HepG2 (cell line): ENCODE data around the gene NUP62. TPM values are rescaled to one million over a fixed set of nuclear protein-coding genes. Genes with fewer than 3 reads are reported as not detected.
A peak's percentile ranks its signal among the peaks of the same experiment; 100 is the strongest.

Source experiments
- ARNT ChIP-seq: fragments of 450-650 bp; IDR thresholded peaks from 2 replicates; pipeline ENCODE4 v1.6.1; 2017
- CREB1 ChIP-seq, 2 experiments: fragments of 450-650 bp in 1 of 2; IDR thresholded peaks; 2 replicates each; pipeline ENCODE4 v1.6.1; 2016 to 2017; ENCODE audit warnings: control low read depth in 1 of 2, mild to moderate bottlenecking in 1 of 2, missing compliant biosample characterization in 1 of 2, missing genetic modification characterization in 1 of 2
- DBP ChIP-seq: sonication (generic); formaldehyde crosslinking; IDR thresholded peaks from 2 replicates; pipeline ENCODE4 v1.4.0; 2020; ENCODE audit warnings: missing genetic modification reagents; ENCODE audit errors: not compliant biosample characterization
- E2F5 ChIP-seq: sonication (generic); formaldehyde crosslinking; conservative IDR thresholded peaks from 2 replicates; pipeline ENCODE4 v1.4.0; 2020; ENCODE audit warnings: missing genetic modification reagents
- GATAD1 ChIP-seq: IDR thresholded peaks from 2 replicates; pipeline ENCODE4 v1.6.1; 2016; ENCODE audit warnings: missing genetic modification reagents, missing compliant biosample characterization
- HMGA1 ChIP-seq: sonication (generic); formaldehyde crosslinking; conservative IDR thresholded peaks from 2 replicates; pipeline ENCODE4 v1.4.0; 2020; ENCODE audit warnings: missing genetic modification reagents
- KDM2A ChIP-seq: sonication (generic); formaldehyde crosslinking; IDR thresholded peaks from 2 replicates; pipeline ENCODE4 v1.4.0; 2020; ENCODE audit warnings: low read depth, missing genetic modification reagents, borderline replicate concordance
- NFATC3 ChIP-seq: sonication (generic); formaldehyde crosslinking; IDR thresholded peaks from 2 replicates; pipeline ENCODE4 v1.5.1; 2020; ENCODE audit warnings: mild to moderate bottlenecking, missing genetic modification reagents
- NFE2L1 ChIP-seq: sonication (generic); formaldehyde crosslinking; IDR thresholded peaks from 2 replicates; pipeline ENCODE4 v1.4.0; 2020; ENCODE audit warnings: missing genetic modification reagents, mild to moderate bottlenecking, borderline replicate concordance
- PREB ChIP-seq: sonication (generic); formaldehyde crosslinking; IDR thresholded peaks from 2 replicates; pipeline ENCODE4 v1.4.0; 2020; ENCODE audit warnings: missing genetic modification reagents
- RBFOX2 ChIP-seq: fragments of 200-400 bp; formaldehyde crosslinking; IDR thresholded peaks from 2 replicates; pipeline ENCODE4 v1.6.1; 2017; ENCODE audit warnings: low read depth, mild to moderate bottlenecking, low read length
- SMAD9 ChIP-seq: sonication (generic); formaldehyde crosslinking; IDR thresholded peaks from 2 replicates; pipeline ENCODE4 v1.5.1; 2020; ENCODE audit warnings: mild to moderate bottlenecking, missing genetic modification reagents
- SRF ChIP-seq: IDR thresholded peaks from 2 replicates; pipeline ENCODE4 v1.6.1; 2011; ENCODE audit warnings: mild to moderate bottlenecking, low read depth, low read length, moderate library complexity
- TBX3 ChIP-seq: fragments of 450-650 bp; IDR thresholded peaks from 2 replicates; pipeline ENCODE4 v1.6.1; 2017; ENCODE audit warnings: antibody characterized with exemption, mild to moderate bottlenecking, inconsistent platforms, borderline replicate concordance
- TEAD3 ChIP-seq: optimal IDR thresholded peaks from 2 replicates; pipeline ENCODE3; 2016; ENCODE audit warnings: borderline replicate concordance
- TEF ChIP-seq: sonication (generic); formaldehyde crosslinking; IDR thresholded peaks from 2 replicates; pipeline ENCODE4 v1.5.0; 2020; ENCODE audit warnings: missing genetic modification reagents
- YEATS4 ChIP-seq: sonication (generic); formaldehyde crosslinking; IDR thresholded peaks from 2 replicates; pipeline ENCODE4 v1.4.0; 2020; ENCODE audit warnings: missing genetic modification reagents, borderline replicate concordance
- ZBTB49 ChIP-seq: sonication (generic); formaldehyde crosslinking; IDR thresholded peaks from 2 replicates; pipeline ENCODE4 v1.4.0; 2020; ENCODE audit warnings: missing genetic modification reagents, borderline replicate concordance
- ZFP62 ChIP-seq: sonication (generic); formaldehyde crosslinking; IDR thresholded peaks from 2 replicates; pipeline ENCODE4 v1.4.0; 2020; ENCODE audit warnings: missing genetic modification reagents
- ZNF207 ChIP-seq: fragments of 450-650 bp; IDR thresholded peaks from 2 replicates; pipeline ENCODE4 v1.6.1; 2016; ENCODE audit warnings: antibody characterized with exemption, borderline replicate concordance
- ZNF232 ChIP-seq: sonication (generic); formaldehyde crosslinking; IDR thresholded peaks from 2 replicates; pipeline ENCODE4 v1.4.0; 2020; ENCODE audit warnings: missing genetic modification reagents, borderline replicate concordance
- ZNF263 ChIP-seq: sonication (generic); formaldehyde crosslinking; IDR thresholded peaks from 2 replicates; pipeline ENCODE4 v1.4.0; 2020; ENCODE audit warnings: missing genetic modification reagents
- ZNF607 ChIP-seq: sonication (generic); formaldehyde crosslinking; IDR thresholded peaks from 2 replicates; pipeline ENCODE4 v1.5.1; 2020; ENCODE audit warnings: missing genetic modification reagents, mild to moderate bottlenecking, borderline replicate concordance
- ZNF75D ChIP-seq: sonication (generic); formaldehyde crosslinking; IDR thresholded peaks from 2 replicates; pipeline ENCODE4 v1.8.1; 2023; ENCODE audit warnings: missing genetic modification reagents, mild to moderate bottlenecking, borderline replicate concordance
- polyA plus RNA-seq, 8 experiments: library from polyadenylated mRNA; depleted of rRNA in 3 of 8; stranded (reverse) in 7 of 8; unstranded in 1 of 8; fragments of >200 nt; fragmentation: Illumina TruSeq in 4 of 8; extraction: Trizol in 4 of 8; gene quantifications; 2 replicates each; pipeline versions ENCODE4 v1.2.1 to v1.2.3, GENCODE V29; 2011 to 2016; ENCODE audit warnings: low read depth in 4 of 8, missing spikeins in 1 of 8, mixed read lengths in 1 of 8; ENCODE audit not compliant: insufficient read depth in 1 of 8
- total RNA-seq, 5 experiments: library from RNA; depleted of rRNA; stranded (reverse); fragments of >200 nt; fragmentation: Illumina TruSeq; extraction: Trizol; gene quantifications; 2 replicates each; pipeline ENCODE4 v1.2.3, GENCODE V29; 2016; ENCODE audit warnings: low read depth in 1 of 5

NUP62 gene
- total and polyA plus RNA-seq, 2 of the 13 experiments (the other 11 are each of a cell fraction or from before 2014, with no cell fraction given): 16.5 to 41.5 TPM

GRCh38 chr19:49877020-49877878 is 52.1 kb downstream of the NUP62 start, which contains the start of the genes AKT1S1 and TBC1D17 (continued):
- TF ChIP-seq TEF (no peak), ZBTB49 (CRISPR knock-in tag) (no peak), TBX3 (no peak; the same call in 1 of the 2 replicates), NFATC3 (CRISPR knock-in tag) (no peak), ZNF232 (CRISPR knock-in tag) (peak; percentile 51; the same call in 1 of the 2 replicates), SRF (peak; percentile 12; the same call in 1 of the 2 replicates), KDM2A (no peak), PREB (CRISPR knock-in tag) (no peak), ZNF607 (no peak; the same call in 1 of the 2 replicates), ZNF75D (CRISPR knock-in tag) (no peak), NFE2L1 (CRISPR knock-in tag) (no peak), ARNT (no peak), ZNF207 (no peak), SMAD9 (no peak), DBP (CRISPR knock-in tag) (no peak), GATAD1 (peak; percentile 82), ZFP62 (CRISPR knock-in tag) (no peak), RBFOX2 (no peak; the same call in 1 of the 2 replicates), YEATS4 (no peak), E2F5 (CRISPR knock-in tag) (no peak; the same call in 1 of the 2 replicates), TEAD3 (no peak), ZNF263 (0 out of 2 replicates have a peak, but pooled peaks have one; percentile 47), HMGA1 (CRISPR knock-in tag) (no peak), CREB1 (IDR thresholded peaks at IDR 0.05) (peak; percentile 93), CREB1 (CRISPR knock-in tag; IDR thresholded peaks at IDR 0.05) (peak; percentile 96)
